HepG2 (cell line): ENCODE results near the gene CYP4A22. TPM values are rescaled to one million over a fixed set of nuclear protein-coding genes. Genes with fewer than 3 reads are reported as not detected.

Experiments
- ARID4A ChIP-seq: sonication (generic); formaldehyde crosslinking; IDR thresholded peaks from 2 replicates; pipeline ENCODE4 v1.5.0; 2020; ENCODE audit warnings: mild to moderate bottlenecking, missing genetic modification reagents, borderline replicate concordance
- ELF1 ChIP-seq: sonication (generic); formaldehyde crosslinking; IDR thresholded peaks from 2 replicates; pipeline ENCODE4 v1.4.0; 2020; ENCODE audit warnings: missing genetic modification reagents
- FOXO4 ChIP-seq: sonication (generic); formaldehyde crosslinking; conservative IDR thresholded peaks from 2 replicates; pipeline ENCODE4 v1.8.1; 2023; ENCODE audit warnings: missing genetic modification reagents
- GATAD1 ChIP-seq: IDR thresholded peaks from 2 replicates; pipeline ENCODE4 v1.6.1; 2016; ENCODE audit warnings: missing genetic modification reagents, missing compliant biosample characterization
- HMGXB3 ChIP-seq: sonication (generic); formaldehyde crosslinking; IDR thresholded peaks from 2 replicates; pipeline ENCODE4 v1.4.0; 2020; ENCODE audit warnings: missing genetic modification reagents, borderline replicate concordance
- RAD21 ChIP-seq: fragments of 450-650 bp; formaldehyde crosslinking; IDR thresholded peaks from 2 replicates; pipeline ENCODE4 v1.5.0; 2020; ENCODE audit warnings: mild to moderate bottlenecking
- SP2 ChIP-seq: sonication (generic); formaldehyde crosslinking; IDR thresholded peaks from 2 replicates; pipeline ENCODE4 v1.5.1; 2020; ENCODE audit warnings: mild to moderate bottlenecking, missing genetic modification reagents
- THAP11 ChIP-seq: IDR thresholded peaks from 2 replicates; pipeline ENCODE4 v1.6.1; 2016; ENCODE audit warnings: missing biosample characterization, missing genetic modification reagents
- TRIM22 ChIP-seq: fragments of 450-650 bp; IDR thresholded peaks from 2 replicates; pipeline ENCODE4 v1.6.1; 2017
- ZFP91 ChIP-seq: sonication (generic); formaldehyde crosslinking; IDR thresholded peaks from 2 replicates; pipeline ENCODE4 v1.9.0; 2022; ENCODE audit warnings: missing genetic modification reagents, mild to moderate bottlenecking, borderline replicate concordance
- ZNF552 ChIP-seq: sonication (generic); formaldehyde crosslinking; IDR thresholded peaks from 2 replicates; pipeline ENCODE4 v1.9.0; 2022; ENCODE audit warnings: missing genetic modification reagents, mild to moderate bottlenecking, borderline replicate concordance
- ZSCAN25 ChIP-seq: sonication (generic); formaldehyde crosslinking; IDR thresholded peaks from 2 replicates; pipeline ENCODE4 v1.8.0; 2022; ENCODE audit warnings: mild to moderate bottlenecking, missing genetic modification reagents
- polyA plus RNA-seq, 8 experiments: library from polyadenylated mRNA; depleted of rRNA in 3 of 8; stranded (reverse) in 7 of 8; unstranded in 1 of 8; fragments of >200 nt; fragmentation: Illumina TruSeq in 4 of 8; extraction: Trizol in 4 of 8; gene quantifications; 2 replicates each; pipeline versions ENCODE4 v1.2.1 to v1.2.3, GENCODE V29; 2011 to 2016; ENCODE audit warnings: low read depth in 4 of 8, missing spikeins in 1 of 8, mixed read lengths in 1 of 8; ENCODE audit not compliant: insufficient read depth in 1 of 8
- total RNA-seq, 5 experiments: library from RNA; depleted of rRNA; stranded (reverse); fragments of >200 nt; fragmentation: Illumina TruSeq; extraction: Trizol; gene quantifications; 2 replicates each; pipeline ENCODE4 v1.2.3, GENCODE V29; 2016; ENCODE audit warnings: low read depth in 1 of 5

CYP4A22 gene
- total and polyA plus RNA-seq, 2 of the 13 experiments (the other 11 are each of a cell fraction or from before 2014, with no cell fraction given): not detected

GRCh38 chr1:47190857-47191256 lies 53.6 kb downstream of the CYP4A22 start (continued):
- TF ChIP-seq FOXO4 (CRISPR knock-in tag) (no peak), HMGXB3 (CRISPR knock-in tag) (no peak), ARID4A (CRISPR knock-in tag) (no peak), TRIM22 (no peak), SP2 (CRISPR knock-in tag) (no peak), ELF1 (no peak), RAD21 (CRISPR knock-in tag) (no peak), GATAD1 (CRISPR knock-in tag) (no peak), ZFP91 (CRISPR knock-in tag) (no peak), THAP11 (CRISPR knock-in tag) (no peak), ZSCAN25 (no peak), ZNF552 (no peak)
